Colonic mucosa (tissue), 4 donors: Measurements from ENCODE around the gene MAP3K5. TPM values are rescaled to one million over a fixed set of nuclear protein-coding genes. Genes with fewer than 3 reads are reported as not detected.

Experiments
- DNase-seq: peaks from one replicate; pipeline ENCODE4 v3.0.0-alpha.2; 2020
- H3K27ac ChIP-seq: fragments of 200-600 bp; one replicate; pipeline ENCODE4 v1.8.0; 2021
- H3K27me3 ChIP-seq: fragments of 200-600 bp; one replicate; pipeline ENCODE4 v1.8.0; 2021
- H3K36me3 ChIP-seq: fragments of 200-600 bp; one replicate; pipeline ENCODE4 v1.8.0; 2021
- H3K4me1 ChIP-seq: fragments of 200-600 bp; one replicate; pipeline ENCODE4 v1.8.0; 2021; ENCODE audit warnings: mild to moderate bottlenecking
- H3K4me3 ChIP-seq: fragments of 200-600 bp; one replicate; pipeline ENCODE4 v1.8.0; 2021
- H3K9ac ChIP-seq, 2 donors: one replicate each; pipeline ENCODE4 v1.7.0; 2013; ENCODE audit warnings: control low read depth in 2 of 2, low read depth in 2 of 2, low read length in 2 of 2
- H3K9me3 ChIP-seq: fragments of 200-600 bp; one replicate; pipeline ENCODE4 v1.8.0; 2021
- intact Hi-C: fragments of 100-400 bp; cut with DNase I; formaldehyde crosslinking; loops from one replicate; pipeline ENCODE4 v1.14.1; 2022
- total RNA-seq, 2 donors: library from RNA; stranded (reverse); fragmentation: NEBNext Ultra II Directional in 1 of 2; extraction: Animal tissue kit (Norgen Biotek cat#: 25700) in 1 of 2; gene quantifications; one replicate each; pipeline ENCODE4 v1.2.1, GENCODE V29; 2021
- TF ChIP-seq, protein P1 (sequence below): fragments of 200-600 bp; IDR thresholded peaks from one replicate; pipeline ENCODE4 v1.8.0; 2022; ENCODE audit warnings: antibody characterized with exemption, mild to moderate bottlenecking
- donor health status: healthy.
- donor health status: DM: no; HTN: no; CAD: no.
- donor health status: DM: no; HTN: no; CAD: no.

MAP3K5 gene
- total RNA-seq, 2 donors from 2014 or later = 15.3 to 17.1 TPM

DNA sequence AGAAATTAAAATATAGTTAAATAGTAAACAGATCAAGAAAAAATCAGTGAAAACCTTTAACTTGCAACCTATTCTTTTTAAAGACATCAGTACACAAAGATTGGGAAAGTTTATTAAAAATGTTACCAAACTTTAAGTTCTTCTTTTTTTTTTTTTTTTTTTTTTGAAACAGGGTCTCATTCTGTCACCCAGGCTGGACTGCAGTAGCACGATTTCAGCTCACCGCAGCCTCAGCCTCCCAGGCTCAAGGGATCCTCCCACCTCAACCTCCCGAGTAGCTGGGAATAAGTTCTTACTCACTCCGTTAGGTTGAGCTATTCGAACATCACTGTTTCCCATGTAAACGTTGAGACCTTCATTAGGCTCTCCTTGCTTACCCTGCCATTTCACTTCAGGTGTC lies 5.6 kb downstream of the MAP3K5 start:
- H3K4me3 ChIP-seq = no peak overlapping the region
- intact Hi-C loops = no loop called here
- DNase-seq = no peak
- no peak overlapping the region for H3K27ac ChIP-seq
- H3K36me3 ChIP-seq = no peaks in the 10 kb centered on the region
- no peaks in the 10 kb centered on the region for H3K9me3 ChIP-seq
- H3K4me1 ChIP-seq = peaks cover 11% of the 10 kb centered on the region
- TF ChIP-seq, protein P1, sequence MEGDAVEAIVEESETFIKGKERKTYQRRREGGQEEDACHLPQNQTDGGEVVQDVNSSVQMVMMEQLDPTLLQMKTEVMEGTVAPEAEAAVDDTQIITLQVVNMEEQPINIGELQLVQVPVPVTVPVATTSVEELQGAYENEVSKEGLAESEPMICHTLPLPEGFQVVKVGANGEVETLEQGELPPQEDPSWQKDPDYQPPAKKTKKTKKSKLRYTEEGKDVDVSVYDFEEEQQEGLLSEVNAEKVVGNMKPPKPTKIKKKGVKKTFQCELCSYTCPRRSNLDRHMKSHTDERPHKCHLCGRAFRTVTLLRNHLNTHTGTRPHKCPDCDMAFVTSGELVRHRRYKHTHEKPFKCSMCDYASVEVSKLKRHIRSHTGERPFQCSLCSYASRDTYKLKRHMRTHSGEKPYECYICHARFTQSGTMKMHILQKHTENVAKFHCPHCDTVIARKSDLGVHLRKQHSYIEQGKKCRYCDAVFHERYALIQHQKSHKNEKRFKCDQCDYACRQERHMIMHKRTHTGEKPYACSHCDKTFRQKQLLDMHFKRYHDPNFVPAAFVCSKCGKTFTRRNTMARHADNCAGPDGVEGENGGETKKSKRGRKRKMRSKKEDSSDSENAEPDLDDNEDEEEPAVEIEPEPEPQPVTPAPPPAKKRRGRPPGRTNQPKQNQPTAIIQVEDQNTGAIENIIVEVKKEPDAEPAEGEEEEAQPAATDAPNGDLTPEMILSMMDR = no peak
- no peak overlapping the region for H3K9ac ChIP-seq
- H3K27me3 ChIP-seq = no peaks in the 10 kb centered on the region

- TF ChIP-seq, protein P1 = no peak
- Histone ChIP-seq H3K9me3 (no peaks in the 10 kb centered on the region), H3K4me1 (peaks cover 11% of the 10 kb centered on the region), H3K4me3 (no peak overlapping the region), H3K36me3 (no peaks in the 10 kb centered on the region), H3K27ac (peak overlapping the region; percentile 56), H3K9ac (peak overlapping the region in 1 of 2 donors; percentile 24), H3K27me3 (no peaks in the 10 kb centered on the region)
- intact Hi-C loops = no loop called here
- DNase-seq = no peak
Measured at GRCh38 chr6:136784910-136785746, 7.1 kb downstream of the MAP3K5 start.

DNA sequence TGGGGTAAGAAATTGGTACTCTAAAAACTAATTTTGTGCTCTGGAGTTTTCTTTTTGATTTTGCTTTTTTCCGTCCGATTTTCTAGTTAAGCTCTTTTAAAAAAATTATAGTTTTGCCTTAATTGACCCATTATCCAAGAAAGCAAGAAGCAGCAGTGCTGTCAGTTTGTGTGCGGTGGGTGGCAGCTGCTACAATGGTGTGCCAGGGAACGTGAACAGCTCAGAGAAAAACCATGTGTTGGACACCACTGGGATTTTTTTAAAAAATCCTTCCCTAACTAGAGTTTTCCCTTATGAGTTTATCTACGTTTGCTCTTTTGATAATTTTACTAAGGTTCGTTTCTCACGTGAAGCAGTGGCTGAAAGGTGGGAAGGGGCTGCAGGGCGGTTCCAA lies 8.0 kb downstream of the MAP3K5 start:
- intact Hi-C loops = no loop called here

GRCh38 chr6:136783495-136784270 lies 8.6 kb downstream of the MAP3K5 start:
- H3K27me3 ChIP-seq = no peaks in the 10 kb centered on the region
- no peaks in the 10 kb centered on the region for H3K36me3 ChIP-seq
- no peak overlapping the region for H3K9ac ChIP-seq
- peak; percentile 54 for DNase-seq
- TF ChIP-seq, protein P1 = no peak
- no peak overlapping the region for H3K4me3 ChIP-seq
- intact Hi-C loops = no loop called here
- H3K4me1 ChIP-seq = peaks cover 11% of the 10 kb centered on the region
- H3K9me3 ChIP-seq = no peaks in the 10 kb centered on the region
- H3K27ac ChIP-seq = peak overlapping the region; percentile 56

More for the DNA sequence above, 8.0 kb downstream of the MAP3K5 start:
- Histone ChIP-seq H3K27ac (peak overlapping the region; percentile 56), H3K4me3 (no peak overlapping the region), H3K9me3 (no peaks in the 10 kb centered on the region), H3K27me3 (no peaks in the 10 kb centered on the region), H3K4me1 (peaks cover 11% of the 10 kb centered on the region), H3K9ac (no peak overlapping the region), H3K36me3 (no peaks in the 10 kb centered on the region)
- DNase-seq = no peak
- TF ChIP-seq, protein P1 = no peak

GRCh38 chr6:136783021-136783420 lies 9.3 kb downstream of the MAP3K5 start:
- no peak overlapping the region for H3K9ac ChIP-seq
- no peaks in the 10 kb centered on the region for H3K27me3 ChIP-seq
- H3K36me3 ChIP-seq = no peaks in the 10 kb centered on the region
- intact Hi-C loops = no loop called here
- H3K4me3 ChIP-seq = no peak overlapping the region
- no peak for DNase-seq
- H3K27ac ChIP-seq = peak overlapping the region; percentile 43
- H3K9me3 ChIP-seq = no peaks in the 10 kb centered on the region
- TF ChIP-seq, protein P1 = no peak
- H3K4me1 ChIP-seq = peaks cover 11% of the 10 kb centered on the region
